Fibroblast of skin of right biceps (primary cell): ENCODE data around the gene TSPEAR.
"Not testable (repeated sequence)": the region's sequence is repeated elsewhere in the genome, so short reads cannot be mapped to it uniquely, and the experiment has no call there.

Experiments
- DNase-seq: peaks from one replicate; pipeline ENCODE4 v3.0.0-alpha.2; 2013

The TSPEAR gene

DNA sequence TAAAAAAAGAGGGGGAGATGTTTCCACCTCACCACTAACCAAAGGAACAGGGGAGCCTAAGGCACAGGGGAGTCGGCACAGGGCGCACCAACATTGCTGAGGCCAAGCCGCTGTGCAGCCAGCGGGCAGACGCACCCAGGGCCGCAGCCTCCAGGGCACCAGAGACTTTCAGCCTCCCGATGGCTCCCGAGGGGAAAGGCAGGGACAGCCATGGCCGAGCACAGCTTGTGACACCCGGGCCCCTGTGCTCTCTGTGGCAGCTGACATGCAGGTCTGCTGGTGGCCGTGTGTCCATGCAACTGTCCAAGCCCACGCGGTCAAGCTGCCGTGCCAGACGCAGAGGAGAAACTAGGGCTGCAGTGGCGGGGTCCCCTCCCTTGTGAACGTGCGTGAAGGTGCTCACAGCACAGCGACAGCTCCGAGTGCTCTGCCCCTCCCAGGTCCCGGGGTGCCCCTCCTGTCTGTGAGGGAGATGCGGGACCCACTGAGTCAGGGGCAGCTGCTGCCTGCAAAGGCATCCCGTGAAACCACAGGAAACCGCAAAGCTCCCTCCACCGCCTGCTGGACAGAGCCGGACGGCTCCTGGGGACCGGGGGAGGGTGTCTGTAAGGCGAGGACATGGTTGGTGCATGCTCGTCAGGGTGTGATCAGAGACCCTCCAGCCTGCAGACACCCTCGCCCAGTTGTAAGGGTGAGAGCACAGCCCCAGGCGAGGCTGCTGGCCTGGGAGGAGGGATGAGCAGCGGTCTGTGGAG lies 62.6 kb downstream of the TSPEAR start:
- no peak for DNase-seq

DNA sequence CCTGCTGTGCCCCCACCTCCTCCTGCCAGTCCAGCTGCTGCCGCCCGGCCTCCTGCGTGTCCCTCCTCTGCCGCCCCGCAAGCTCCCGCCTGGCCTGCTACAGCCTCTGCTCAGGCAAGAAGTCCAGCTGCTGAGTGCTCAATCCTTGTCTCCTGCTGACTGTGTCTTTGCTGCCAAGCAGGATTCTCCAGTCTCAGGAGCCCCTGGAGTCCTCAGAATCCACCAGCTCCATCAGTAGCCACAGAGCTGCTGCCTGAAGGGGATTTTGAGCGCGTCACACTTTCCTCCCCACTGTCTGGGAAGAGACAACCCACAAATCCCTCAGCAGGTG lies 64.2 kb downstream of the TSPEAR start:
- DNase-seq: no peak

DNA sequence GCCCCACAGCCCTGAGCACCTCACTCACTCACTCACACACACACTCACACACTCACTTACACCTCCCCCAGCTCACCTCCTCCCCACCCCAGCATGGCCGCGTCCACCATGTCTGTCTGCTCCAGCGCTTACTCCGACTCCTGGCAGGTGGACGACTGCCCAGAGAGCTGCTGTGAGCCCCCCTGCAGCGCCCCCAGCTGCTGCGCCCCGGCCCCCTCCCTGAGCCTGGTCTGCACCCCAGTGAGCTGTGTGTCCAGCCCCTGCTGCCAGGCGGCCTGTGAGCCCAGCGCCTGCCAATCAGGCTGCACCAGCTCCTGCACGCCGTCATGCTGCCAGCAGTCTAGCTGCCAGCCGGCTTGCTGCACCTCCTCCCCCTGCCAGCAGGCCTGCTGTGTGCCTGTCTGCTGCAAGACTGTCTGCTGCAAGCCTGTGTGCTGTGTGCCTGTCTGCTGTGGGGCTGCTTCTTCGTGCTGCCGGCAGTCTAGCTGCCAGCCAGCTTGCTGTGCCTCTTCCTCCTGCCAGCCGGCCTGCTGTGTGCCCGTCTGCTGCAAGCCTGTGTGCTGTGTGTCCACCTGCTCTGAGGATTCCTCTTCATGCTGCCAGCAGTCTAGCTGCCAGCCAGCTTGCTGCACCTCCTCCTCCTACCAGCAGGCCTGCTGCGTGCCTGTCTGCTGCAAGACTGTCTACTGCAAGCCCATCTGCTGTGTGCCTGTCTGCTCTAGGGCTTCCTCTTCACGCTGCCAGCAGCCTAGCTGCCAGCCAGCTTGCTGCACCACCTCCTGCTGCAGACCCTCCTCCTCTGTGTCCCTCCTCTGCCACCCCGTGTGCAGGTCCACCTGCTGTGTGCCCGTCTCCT lies 64.8 kb downstream of the TSPEAR start, which contains the start of gene KRTAP10-11:
TSS of gene KRTAP10-11 (plus strand) at position 49 of the 856 bp plus-strand sequence. CDS start at position 94, 45 bp downstream.
- DNase-seq: not testable (repeated sequence)

DNA sequence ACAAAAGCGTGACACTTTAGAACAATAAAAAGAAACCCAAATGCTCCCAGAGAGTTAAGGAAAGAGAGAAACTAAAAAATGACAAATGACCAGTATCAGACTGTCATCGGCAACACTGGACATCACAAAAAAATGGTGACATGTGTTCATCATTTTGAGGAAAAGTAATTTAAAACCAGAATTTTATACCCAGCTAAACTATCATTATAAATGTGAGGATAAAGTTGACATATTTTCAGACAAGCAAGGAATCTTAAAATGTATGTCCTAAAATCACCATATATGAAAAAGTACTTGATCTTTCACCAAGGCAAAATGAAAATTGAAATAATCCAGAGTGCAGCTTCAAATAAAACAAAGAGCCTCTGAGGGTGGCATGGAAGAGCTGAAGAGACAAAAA lies 66.5 kb downstream of the TSPEAR start:
- no peak for DNase-seq

DNA sequence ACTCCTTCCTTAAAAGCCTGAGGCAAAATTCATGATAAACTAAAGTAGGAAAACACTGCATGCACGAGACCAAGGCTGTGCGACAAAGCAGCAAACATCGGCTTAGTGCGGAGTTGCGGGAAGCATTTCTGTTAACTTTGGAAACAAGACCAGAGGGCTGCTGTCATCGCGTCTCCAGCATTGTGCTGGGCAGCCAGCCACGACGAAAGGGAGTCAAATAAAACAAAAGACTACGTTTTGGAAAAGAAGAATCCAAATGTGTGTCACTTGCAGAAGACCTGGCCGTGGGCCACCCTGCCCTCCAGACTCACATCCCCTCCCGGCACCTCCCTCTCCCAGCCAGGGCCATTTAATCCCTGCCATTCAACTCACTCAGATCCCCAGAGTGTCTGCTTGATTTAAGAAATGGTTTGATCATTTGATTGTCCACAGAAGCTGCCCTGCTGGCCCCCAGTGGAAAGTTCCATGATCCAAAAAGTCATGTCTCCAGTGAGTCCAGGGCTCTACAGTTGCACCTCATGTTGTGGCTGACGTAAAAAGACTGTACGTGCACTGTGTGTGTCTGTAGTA lies 67.5 kb downstream of the TSPEAR start:
- DNase-seq: no peak

DNA sequence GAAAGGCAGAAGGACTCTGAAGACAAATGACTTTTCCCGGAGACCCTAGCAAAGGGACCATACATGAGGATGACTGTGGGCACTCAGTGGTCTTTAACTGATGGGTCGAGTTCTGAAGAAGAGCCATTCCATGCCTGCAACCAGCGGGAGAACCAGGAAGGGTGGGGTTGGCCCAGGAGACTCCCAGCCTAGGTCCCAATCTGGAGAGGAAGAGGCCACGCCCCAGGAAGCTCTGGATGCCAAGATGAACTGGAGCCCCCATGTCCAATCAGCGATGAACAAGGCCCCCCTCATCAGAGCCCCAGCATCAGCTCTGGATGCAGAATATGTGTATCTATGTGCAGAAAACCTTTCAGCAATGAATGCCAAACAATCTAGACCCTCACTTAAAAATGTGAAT lies 70.6 kb downstream of the TSPEAR start:
- no peak for DNase-seq

DNA sequence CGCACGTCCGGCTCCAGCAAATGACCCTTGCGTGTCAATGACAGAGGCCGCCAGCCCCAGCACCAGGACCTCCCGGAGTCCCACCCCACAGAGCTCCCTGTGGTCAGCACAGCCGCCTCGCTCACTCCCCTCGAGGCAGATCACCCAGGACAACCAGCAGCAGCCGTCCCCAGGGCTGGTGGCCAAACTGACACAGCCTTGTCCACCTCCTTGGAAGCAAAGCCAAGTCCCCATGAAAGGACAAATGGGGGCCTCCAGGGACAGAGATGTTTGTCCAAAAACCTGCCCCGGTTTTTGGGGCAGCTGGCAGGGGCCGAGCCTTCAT lies 72.1 kb downstream of the TSPEAR start:
- no peak for DNase-seq

DNA sequence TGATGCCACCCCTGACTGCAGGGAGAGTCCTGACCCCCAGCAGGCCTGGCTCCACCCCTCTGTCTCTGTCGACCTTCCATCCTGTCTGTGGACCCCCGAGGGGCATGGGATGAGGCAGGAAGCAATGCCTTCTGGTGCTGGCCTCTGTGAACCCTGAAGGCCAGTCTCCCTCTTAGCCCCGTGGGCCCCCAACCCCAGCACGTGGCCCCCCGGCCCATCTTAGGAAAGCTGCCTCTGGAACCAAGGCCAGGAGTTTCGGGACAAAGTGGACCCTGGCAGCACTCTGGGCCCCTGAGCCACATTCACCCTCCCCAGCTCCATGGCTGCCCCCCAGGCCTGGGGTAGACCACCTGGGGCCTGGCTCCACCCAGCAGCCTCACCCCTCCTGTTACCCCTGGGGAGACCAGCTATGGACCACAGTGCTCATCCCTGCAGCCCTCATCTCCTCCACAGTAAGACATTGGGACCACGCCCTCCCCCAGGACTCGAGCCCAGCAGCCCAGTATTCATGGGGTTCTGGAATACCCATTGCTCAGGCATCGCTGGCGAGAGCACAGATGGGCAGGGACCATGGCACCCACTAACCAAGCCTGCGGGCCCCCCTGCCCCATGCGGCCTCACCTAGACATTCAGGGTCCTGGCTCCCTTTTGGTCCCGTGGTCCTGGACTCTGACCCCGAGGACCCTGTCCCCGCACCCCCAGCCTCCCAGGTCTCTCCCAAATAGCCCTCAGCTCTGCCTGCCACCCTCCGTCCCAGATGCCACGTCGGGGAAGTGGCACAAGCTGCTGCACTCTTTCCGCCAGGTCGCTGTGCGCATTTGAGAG lies 72.7 kb downstream of the TSPEAR start:
- DNase-seq: not testable (repeated sequence)

DNA sequence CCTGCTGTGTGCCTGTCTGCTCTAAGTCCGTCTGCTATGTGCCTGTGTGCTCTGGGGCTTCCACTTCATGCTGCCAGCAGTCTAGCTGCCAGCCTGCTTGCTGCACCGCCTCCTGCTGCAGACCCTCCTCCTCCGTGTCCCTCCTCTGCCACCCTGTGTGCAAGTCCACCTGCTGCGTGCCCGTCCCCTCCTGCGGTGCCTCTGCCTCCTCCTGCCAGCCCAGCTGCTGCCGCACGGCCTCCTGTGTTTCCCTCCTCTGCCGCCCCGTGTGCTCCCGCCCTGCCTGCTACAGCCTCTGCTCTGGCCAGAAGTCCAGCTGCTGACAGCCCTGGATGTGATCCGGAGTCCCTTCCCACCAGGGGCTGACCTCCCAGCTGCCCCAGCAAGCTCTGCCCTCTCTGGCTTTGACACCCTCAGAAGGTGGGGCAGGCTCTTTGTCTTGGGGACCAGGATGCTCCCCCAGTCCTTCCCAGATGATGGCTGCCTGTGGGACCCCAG lies 73.5 kb downstream of the TSPEAR start:
- not testable (repeated sequence) for DNase-seq

DNA sequence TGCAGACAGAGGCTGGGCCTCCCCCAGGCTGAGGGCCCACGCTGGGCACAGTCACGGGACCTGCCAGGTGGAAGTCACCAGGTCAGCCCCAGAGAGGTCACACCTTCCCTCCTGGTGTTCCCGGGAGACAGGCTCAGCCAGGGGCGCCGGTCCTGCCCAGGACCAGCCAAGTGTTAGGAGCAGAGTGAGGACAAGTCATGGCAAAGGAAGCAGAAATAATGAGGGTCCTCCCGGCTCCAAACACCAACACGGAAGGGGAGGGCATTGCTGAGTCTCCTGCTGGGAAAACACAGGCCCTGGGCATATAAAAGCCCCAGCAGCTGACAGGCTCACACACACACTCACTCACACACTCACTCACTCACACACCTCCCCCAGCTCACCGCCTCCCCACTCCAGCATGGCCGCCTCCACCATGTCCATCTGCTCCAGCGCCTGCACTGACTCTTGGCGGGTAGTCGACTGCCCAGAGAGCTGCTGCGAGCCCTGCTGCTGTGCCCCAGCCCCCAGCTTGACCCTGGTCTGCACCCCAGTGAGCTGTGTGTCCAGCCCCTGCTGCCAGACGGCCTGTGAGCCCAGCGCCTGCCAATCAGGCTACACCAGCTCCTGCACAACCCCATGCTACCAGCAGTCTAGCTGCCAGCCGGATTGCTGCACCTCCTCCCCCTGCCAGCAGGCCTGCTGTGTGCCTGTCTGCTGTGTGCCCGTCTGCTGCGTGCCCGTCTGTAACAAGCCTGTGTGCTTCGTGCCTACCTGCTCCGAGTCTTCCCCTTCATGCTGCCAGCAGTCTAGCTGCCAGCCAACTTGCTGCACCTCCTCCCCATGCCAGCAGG lies 74.1 kb downstream of the TSPEAR start, which contains the start of gene KRTAP10-10:
TSS of gene KRTAP10-10 (plus strand) at position 339 of the 833 bp plus-strand sequence. CDS start at position 401, 62 bp downstream.
- no peak for DNase-seq

DNA sequence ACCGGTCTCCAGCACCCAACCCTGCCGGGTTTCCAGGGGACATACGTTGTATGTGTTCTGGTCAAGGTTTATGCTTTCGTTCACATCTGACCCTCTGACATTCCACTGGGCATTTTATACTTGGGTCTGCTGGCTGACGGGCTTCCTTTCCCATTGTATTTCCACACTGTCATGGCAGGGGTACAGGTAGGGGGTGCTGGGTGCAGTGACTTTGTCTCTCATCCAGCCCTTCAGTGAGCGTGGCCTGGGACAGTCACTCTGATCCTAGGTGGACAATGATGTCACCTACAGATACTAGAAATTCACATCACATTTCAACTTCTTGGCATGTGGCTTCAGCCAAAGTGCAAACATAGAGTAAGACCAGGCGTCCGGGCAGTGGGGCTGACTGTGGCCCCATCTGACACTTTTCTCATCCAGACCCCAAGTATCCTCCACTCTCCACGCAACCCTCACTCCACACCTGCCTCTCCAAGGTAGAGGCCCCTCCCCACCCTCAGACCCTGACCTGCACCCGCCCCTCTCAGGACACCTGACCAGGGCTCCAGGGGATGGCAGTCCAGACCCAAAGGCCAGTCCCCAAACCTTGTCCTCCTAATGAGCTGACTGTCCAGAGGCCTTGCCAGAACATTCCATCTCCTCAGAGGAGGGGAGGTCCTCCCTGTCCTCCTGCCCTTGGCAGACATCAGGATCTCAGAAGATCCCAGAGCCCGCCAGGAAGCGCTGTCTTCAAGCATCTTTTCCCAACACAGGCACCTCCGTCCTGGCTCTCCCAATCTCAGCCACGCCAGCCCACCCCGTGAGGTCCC lies 75.0 kb downstream of the TSPEAR start:
- no peak for DNase-seq

DNA sequence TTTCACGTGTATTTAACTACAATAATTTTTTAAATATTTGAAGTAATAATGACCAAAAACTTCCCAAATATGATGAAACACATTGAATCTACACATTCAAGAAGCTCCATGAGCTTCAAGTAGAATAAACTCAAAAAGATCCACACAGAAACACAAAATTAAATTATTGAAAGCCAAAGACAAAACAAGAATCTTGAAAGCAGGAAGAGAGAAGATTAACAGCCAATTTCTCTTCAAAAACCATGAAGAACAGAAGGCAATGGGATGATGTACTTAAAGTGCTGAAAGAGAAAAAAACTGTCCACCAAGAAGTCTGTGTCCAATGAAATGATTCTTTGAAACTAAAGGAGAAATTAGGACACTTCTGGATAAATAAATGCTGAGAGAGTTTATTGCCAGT lies 79.3 kb downstream of the TSPEAR start:
- no peak for DNase-seq

DNA sequence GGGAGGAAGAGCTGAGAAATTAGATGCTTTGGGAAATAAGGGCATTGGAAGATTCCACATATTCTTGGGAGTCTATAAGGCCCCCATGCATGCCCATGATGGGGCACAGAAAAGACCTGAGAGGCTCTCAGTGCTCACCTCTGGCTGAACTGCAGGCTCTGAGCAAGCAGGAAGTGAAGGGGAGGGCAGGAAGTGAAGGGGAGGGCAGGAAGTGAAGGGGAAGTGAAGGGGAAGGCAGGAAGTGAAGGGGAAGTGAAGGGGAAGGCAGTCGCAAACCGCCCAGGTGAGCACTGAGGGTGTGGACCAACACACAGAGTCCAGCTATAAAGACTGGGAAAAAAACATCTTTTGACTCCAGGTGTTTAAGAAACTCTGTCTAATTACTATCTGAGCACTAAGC lies 80.9 kb downstream of the TSPEAR start:
- no peak for DNase-seq

DNA sequence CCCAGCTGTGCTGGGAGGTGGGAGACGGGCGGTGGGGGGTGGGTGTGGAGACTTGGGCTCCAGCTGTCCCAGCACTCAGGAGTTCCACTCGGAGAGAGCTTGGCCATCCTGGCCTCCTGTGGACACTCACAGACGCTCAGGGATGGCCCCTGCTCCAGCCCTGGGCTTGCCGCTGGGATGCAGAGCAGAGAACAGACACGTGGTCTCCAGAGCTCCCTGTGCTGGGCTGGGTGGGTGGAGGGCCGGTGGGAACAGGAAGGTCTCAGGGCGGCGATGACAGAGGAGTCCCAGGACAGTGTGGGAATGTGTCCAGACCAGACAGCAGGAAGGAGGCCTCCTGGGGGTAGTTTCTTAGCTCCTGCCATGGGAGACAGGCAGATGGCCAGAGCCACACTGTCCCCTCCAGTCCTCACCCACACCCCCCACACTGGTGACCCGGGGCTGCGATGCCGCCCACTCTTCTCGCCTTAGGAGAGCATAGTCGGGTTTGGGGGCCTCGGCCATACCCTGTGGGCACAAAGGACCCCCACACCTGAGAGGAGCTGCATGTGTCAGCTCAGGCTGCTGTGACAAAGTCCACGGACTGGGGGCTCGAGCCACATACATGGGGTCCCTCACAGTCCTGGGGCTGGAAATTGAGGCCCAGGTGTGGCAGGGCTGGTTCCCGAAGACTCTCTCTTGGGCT lies 82.5 kb downstream of the TSPEAR start:
- DNase-seq: no peak

DNA sequence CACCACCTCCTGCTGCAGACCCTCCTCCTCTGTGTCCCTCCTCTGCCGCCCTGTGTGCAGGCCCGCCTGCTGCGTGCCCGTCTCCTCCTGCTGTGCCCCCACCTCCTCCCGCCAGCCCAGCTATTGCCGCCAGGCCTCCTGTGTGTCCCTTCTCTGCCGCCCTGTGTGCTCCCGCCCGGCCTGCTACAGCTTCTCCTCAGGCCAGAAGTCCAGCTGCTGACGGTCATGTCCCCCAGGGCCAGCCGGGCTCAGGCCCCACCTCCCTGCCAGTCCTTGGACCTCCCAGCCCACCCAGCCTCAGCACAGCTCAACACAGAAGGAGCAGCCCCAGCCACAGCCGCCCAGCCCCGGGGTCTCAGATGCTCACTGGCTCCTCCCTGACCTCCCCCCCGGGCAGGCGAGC lies 83.5 kb downstream of the TSPEAR start:
- not testable (repeated sequence) for DNase-seq

DNA sequence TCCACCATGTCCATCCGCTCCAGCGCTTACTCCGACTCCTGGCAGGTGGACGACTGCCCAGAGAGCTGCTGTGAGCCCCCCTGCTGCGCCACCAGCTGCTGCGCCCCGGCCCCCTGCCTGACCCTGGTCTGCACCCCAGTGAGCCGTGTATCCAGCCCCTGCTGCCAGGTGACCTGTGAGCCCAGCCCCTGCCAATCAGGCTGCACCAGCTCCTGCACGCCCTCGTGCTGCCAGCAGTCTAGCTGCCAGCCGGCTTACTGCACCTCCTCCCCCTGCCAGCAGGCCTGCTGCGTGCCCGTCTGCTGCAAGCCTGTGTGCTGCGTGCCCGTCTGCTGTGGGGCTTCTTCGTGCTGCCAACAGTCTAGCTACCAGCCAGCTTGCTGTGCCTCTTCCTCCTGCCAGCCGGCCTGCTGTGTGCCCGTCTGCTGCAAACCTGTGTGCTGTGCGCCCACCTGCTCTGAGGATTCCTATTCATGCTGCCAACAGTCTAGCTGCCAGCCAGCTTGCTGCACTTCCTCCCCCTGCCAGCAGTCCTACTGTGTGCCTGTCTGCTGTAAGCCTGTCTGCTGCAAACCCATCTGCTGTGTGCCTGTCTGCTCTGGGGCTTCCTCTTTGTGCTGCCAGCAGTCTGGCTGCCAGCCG lies 84.1 kb downstream of the TSPEAR start:
- DNase-seq: not testable (repeated sequence)

DNA sequence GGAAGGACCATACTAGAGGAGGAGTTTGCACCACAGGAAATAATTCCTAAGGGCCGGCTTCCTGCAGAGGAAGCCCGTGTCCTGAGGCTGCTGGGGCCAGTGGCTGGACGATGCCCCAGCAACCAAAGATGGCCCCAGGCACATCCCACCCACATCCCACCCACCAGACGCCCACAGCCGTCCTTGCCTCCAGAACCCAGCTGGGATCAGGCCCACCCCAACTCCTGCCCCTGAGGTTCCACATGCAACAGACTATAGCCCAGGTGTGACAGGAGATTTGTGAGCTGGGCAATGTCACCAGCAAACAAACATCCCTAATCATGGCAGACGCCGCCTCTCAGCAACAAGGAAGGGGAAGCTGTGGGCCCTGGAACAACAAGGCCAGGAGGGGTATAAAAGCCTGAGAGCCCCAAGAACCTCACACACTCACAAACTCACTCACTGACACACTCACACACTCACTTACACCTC lies 84.7 kb downstream of the TSPEAR start, which contains the start of gene KRTAP10-9:
TSS of gene KRTAP10-9 (plus strand) at position 421 of the 471 bp plus-strand sequence. CDS start 79 bp downstream, outside the sequence.
- no peak for DNase-seq

DNA sequence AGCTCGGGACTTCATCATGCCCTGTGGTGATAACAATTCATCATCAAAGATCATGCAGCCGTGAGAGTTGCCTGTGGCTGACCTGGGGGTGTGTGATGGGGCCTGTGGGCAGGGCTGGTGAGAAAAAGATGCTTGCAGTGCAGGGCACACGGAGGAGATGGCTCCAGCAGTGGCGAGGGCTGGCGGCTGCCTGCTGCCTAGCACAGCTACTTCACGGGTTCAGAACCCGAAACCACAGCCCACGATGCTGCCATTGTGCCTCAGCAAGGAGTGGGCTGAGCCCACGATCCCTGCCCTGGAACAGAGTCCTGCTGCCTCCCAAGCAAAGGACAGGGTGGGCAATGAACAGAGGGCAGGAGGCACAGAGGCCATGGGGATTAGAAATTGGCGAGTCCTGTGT lies 85.1 kb downstream of the TSPEAR start:
- no peak for DNase-seq

DNA sequence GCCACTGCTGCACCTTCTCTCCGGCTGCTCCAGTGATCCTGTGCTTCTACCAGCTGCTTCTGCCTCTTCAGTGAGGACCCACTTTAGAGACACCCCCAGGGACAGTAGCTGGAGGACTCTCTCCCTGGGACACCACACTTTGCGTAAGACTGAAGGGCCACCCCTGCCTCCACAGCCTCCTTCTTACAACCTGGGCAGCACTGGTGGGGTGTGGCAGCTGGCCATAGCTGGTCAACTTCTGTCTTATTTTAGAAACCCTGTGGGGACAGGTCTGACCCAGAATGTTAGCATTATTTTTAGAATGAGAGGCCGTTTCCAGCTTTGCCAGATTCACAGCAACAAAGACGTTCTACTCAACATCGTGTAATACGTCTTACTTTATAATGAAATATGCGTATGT lies 85.6 kb downstream of the TSPEAR start:
- DNase-seq: no peak
